ENCODE measurements around the gene LRMDA. TPM values are rescaled to one million over a fixed set of nuclear protein-coding genes. Genes with fewer than 3 reads are reported as not detected.

LRMDA gene
- total RNA-seq, 1 donor from 2014 or later, result not detected

DNA sequence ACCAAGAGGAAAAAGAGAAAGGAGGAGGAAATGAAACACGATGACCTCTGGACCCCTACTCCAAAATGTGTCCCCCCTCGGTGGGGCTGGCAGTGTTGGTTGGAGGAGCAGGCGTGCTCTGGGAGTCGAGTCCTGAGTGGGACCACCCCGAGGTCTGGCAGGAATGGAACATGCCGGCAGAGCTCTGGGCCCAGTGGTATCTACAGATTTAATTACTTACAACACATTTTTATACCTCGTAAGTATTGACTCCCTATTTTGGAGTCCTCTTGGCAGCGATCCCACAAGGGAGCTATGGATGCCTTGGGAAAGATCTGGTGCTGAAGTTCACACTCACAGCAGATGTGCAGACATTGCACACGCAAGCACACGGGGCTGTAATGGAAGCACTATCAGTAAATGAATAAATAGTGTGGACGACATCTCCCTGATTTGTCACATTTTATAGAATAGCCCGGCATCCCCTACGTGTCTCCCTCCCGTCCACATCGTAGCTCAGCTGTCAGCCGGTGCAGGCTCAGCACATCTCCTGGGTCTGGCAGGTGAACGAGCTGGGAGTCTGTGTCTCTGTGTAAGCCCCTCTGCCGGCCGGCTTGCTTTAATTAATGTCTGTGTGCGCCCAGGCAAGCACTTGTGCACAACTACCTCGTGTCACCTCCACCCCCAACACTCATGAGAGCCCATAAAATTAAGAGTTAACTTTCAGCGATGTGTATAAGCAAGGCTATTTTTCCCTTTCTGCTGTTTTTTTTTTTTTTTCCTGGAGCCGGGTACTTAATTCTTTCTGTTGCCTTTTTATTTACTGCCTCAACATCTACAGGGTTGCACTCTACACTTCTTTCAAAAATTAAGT is 603.2 kb downstream of the LRMDA start:
- no peak for DNase-seq (ENCODE audit: low read depth)

DNA sequence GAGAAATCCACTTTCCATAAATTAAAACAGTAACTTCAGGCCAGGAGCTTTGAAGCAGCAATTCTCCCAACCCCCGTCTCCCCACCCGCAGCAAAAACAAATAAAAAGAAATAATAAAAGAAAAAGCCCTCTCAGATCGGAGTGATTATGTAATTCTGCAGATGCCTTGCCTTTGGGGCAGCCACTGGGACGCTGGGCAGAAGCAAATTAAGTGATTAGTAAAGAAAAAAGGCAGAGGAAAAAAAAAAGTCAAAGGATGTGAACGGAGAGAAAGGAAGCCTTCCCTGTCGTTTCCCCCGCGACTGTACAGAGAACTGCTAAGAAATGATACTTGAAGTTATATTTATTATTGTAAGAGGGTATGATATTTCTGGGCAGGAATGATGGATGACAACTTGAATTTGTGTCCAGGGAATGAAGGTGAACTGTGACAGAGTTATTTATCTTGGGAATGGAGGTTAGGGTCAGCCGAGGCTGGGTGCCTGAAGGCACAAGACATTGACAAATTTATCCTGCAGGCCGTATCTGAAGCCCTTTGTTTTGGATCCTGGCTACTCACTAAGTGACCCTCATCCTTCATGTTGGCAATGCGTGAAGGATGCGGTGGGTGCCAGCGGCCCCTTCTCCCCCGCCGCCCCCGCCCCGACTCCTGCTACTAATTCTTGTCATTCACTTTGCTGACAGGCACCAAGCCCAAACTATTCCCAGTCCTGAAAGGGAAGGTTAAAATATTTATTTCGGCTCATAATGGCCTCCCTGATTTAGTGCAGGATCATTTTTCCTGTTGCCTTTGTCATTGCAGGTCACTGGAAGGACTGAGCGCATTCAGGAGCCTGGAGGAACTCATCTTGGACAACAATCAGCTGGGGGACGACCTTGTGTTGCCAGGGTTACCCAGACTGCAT is 604.0 kb downstream of the LRMDA start:
- no peak for DNase-seq (ENCODE audit: low read depth)

DNA sequence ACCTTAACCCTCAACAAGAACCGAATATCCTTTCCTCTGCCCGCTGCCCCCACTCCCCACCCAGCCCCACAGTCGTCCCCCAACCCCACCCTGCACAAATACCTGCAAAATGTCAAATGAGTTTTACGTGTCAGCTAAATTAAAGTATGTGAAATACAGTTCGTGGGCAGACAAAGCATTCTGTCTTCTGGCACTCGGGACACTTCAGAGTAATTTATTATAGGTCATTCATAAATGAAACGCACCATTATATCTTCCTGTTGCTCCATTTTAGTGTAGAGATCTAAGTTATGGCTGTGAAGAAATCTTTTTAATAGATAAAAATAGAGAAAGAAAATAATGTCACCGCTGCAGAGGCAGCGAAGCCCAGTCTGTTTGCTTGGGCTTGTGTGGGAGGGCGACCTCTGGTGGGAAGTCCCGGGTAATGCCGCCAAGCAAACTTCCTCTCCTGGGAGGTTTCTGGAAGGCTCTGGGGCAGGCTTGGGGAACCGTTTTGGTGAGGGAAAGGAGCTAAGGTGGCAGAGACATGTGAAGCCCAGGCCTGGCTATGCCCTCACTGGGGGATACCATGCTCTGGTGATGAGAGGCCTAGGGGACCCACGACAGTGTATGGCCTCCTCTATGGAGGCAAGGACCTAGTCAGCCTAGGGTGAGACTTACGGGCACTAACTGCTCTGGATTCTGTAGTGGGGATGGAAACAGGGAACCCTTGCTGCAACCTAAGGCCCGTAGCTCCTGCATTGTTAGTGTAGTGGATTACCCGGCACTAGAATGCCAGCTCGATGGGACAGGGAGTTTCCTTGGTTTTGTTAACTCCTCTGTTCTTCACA is 604.9 kb downstream of the LRMDA start:
- DNase-seq (ENCODE audit: low read depth), result peak; percentile 66

DNA sequence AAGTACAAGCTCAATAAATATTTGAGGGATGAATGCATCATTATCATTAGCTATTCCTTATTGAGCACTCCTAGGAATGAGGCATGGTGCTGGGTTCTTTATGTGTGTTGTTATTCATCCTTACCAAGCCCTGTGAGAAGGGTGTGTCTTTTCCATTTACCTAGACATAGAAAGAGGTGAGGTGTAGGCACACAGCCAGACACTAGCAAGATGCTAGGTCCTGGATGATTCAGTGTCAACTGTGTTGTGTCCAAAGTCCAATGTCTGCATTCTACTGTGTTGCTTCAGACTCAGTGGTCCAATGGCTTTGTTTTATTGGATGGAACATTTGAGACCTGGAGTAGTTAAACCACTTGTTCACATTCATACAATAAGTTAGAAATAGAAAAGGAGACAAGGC is 605.5 kb downstream of the LRMDA start:
- DNase-seq (ENCODE audit: low read depth), result no peak

DNA sequence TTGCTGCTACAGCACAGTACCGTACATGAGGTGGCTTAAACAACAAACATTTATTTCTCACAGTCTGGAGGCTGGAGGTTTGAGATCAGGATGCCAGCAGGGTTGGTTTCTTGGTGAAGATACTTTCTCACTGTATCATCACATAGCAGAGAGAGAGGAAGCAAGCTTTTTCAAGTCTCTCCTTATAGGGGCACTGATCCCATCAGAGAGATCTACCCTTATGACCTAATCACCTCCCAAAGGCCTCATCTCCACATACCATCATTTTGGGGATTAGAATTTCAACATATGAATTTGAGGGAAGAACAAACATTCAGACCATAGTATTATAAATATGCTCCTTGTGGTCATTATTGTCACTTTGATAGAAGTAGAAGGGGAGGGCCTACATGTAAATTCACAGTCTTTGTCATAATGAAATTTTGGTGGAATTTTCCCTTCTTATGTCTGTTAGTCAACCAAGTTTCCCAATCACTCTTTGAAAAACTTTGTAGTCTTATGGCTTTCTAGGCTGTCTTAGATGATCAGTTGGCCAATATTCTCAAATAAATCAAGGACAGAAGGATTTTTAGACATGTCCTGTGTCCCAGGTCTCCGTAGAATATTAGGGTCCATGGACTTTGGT is 606.2 kb downstream of the LRMDA start:
- DNase-seq (ENCODE audit: low read depth), result no peak

DNA sequence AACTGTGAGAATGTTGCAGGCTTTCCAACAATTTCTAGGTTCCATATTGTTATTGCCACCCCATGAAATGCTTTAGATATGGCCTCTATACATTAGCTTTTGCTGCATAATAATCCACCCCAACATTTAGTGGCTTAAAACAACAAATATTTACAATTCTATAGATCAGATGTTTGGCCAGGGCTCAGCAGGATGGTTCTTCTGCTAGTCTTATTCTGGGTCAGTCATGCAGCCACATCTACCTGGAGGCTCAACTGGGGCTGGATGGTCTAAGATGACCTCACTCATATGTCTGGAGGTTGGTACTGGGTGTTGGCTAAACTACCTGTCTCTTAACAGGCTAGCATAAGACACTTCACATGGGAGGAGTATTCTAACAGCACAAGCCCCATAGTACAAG is 607.3 kb downstream of the LRMDA start:
- no peak for DNase-seq (ENCODE audit: low read depth)

DNA sequence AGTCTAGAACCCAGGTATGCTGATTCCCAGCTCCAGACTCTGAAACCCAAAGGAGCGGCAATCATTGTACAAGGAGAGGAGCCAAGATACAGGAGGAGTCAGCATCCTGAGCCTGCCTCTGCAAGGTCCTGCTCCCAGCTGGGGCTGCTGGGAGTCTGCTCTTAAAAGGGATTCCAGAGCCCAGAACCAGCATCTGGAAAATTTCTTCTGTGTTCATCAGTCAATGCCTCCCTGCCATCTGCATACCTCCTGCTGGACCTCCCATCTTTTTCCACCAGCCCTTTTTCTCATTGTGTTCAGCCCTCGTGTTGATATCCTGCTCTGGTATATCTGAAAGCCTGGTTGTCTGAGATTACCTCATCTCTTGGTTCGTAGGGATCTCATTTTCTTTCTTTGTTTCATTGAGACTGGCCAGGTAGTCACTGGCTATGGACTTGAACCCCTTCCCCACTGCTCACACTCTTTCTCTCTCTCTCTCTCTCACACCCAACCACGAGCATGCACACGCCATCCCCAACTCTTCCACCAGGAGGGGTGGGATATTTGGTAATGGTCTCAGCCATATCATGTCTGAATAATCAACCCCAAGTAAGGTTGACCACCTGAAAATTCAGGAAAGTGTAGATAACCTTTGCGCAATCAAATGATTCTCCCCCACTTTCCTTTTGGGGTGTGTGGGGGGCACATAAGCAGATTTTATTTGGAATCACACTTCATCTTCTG is 608.8 kb downstream of the LRMDA start:
- DNase-seq (ENCODE audit: low read depth), result no peak

DNA sequence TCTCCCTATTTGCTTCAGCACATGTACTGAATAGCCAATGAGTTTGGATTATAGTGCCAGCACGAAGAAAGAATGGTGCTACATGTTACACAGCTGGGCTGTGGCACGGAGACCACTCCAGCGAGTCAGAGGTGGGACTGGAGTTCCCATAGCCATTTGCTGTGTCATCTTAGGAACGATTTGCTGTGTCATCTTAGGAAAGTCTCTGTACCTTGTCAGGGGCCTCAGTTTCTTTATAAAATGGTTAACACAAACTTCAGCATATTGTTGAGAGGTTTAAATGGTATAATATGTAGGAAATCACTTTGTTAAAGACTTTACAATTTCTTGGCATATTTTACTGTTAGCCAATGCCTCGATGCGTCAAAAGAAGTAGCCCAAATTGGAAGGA is 609.4 kb downstream of the LRMDA start:
- DNase-seq (ENCODE audit: low read depth), result no peak

DNA sequence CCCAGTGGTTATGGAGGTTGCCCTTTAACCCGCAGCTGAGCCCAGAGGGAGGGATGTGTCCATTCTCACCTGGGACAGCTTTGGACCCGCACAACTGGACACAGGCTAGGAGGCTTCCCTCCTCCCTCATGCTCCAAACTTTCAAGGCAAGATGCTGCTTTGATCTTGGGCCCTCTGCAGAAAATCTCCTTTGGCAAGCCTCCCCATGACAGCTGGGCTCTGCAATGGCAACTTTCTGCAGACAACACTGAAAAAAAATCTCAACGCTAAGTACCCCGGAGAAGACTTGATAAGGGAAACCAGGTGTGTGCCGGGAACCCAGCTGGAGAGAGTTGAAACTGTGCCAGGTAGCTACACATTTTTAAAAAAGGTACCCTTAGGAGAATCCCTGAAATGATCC is 610.1 kb downstream of the LRMDA start:
- DNase-seq (ENCODE audit: low read depth), result peak; percentile 10

DNA sequence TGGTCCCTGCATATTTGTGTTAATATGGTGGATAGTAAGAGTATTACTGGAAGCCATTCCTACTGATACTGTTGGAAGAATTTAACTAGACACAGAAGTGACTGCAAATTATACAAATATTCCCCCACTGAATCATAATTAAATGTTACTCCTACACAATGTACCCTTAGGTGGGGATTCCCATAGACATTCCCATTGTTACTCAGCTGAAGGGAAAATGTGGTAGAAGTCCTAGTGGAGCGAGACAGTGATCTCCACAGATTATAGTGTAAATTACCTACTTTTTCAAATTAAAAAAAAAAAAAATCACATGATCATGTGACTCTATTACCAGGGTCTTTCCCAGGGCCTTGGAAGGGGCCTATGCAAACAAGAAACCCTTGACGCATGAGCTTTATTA is 611.8 kb downstream of the LRMDA start:
- no peak for DNase-seq (ENCODE audit: low read depth)

DNA sequence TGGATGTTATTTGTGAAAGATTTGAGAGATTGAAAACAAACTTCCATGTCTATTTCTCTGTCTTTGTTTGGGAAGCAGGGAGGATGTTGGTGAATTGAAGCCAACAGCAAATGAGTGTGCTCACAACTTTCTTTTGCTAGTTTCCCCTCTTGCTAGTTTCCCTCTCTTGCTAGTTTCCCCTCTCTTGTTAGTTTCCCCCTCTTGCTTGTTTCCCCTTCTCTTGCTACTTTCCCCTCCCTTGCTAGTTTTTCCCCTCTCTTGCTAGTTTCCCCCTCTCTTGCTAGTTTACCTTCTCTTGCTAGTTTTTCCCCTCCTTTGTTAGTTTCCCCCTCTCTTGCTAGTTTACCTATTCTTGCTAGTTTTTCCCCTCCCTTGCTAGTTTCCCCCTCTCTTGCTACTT is 613.3 kb downstream of the LRMDA start:
- no peak for DNase-seq (ENCODE audit: low read depth)

DNA sequence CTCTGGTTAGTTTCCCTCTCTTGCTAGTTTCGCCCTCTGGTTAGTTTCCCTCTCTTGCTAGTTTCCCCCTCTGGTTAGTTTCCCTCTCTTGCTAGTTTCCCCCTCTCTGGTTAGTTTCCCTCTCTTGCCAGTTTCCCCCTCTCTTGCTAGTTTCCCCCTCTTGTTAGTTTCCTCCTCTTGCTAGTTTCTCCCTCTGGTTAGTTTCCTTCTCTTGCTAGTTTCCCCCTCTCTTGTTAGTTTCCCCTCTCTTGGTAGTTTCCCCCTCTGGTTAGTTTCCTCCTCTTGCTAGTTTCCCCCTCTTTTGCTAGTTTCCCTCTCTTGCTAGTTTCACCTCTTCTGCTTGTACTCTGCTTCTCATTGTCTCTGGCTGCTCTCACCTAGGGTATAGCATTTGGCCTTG is 613.8 kb downstream of the LRMDA start:
- DNase-seq (ENCODE audit: low read depth), result no peak

DNA sequence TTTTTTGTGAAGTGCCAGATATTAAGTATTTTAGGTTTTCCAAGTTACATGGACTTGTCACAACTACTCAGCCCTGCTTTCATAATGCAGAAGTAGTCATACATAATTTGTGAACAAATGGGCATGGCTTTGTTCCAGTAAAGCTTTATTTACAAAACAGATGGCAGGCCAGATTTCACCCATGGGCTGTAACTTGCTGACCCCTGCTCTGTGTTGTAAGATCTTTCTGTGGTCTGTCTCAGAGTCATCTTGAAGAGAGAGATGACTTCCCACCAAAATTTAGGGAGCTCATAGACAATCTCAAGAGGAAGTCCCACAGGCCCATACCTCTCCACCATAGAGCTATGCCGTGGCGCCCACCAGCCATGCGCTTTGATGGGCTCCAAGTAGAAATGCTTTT is 616.1 kb downstream of the LRMDA start:
- no peak for DNase-seq (ENCODE audit: low read depth)

DNA sequence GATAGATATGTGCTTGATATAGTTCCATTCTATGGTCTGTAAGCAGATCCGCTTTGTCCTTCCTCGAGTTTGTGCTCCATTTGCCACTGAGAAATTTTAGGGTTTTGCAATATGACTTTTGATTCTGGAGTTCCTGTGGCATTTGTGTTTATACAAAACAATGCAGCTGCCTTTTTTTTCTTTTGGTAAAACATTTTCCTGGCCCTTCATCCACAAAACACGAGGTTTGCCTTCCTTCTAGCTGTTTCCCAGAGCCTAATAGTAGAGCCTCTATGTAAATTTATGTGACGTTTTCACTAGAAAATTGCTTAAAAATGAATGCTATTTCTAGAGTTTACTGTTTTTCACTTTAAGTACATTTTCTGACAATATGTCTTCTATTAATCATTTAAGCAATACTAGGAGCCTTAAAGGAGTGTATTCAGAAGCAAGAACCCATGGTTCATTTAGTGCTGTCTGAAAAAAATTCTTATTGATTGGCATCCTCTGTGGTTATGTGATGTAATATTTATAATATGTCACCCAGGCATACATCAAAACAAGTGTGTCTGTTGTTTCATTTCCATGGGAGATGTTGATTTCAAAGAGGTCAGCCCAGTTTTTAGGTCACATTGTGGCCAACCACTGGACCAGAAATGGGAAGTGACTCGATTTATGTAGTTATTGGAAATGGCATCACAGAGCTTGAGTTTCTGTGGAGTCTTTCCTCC is 618.3 kb downstream of the LRMDA start:
- no peak for DNase-seq (ENCODE audit: low read depth)

DNA sequence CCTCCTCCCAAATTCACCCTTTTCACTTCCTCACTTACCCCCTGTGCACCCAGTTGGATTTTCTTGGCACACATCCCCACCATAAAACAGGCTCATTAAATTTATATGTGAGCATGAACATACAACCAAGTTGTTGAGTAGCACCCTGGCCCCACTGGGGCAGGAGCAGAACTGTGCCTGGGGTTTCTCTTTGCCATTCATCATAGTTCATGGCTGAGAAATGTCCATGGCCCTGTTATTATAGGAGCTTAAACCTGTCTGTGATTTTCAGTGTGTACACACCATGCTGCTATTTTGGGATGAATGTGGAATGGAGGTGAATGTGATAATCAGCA is 618.8 kb downstream of the LRMDA start:
- no peak for DNase-seq (ENCODE audit: low read depth)

DNA sequence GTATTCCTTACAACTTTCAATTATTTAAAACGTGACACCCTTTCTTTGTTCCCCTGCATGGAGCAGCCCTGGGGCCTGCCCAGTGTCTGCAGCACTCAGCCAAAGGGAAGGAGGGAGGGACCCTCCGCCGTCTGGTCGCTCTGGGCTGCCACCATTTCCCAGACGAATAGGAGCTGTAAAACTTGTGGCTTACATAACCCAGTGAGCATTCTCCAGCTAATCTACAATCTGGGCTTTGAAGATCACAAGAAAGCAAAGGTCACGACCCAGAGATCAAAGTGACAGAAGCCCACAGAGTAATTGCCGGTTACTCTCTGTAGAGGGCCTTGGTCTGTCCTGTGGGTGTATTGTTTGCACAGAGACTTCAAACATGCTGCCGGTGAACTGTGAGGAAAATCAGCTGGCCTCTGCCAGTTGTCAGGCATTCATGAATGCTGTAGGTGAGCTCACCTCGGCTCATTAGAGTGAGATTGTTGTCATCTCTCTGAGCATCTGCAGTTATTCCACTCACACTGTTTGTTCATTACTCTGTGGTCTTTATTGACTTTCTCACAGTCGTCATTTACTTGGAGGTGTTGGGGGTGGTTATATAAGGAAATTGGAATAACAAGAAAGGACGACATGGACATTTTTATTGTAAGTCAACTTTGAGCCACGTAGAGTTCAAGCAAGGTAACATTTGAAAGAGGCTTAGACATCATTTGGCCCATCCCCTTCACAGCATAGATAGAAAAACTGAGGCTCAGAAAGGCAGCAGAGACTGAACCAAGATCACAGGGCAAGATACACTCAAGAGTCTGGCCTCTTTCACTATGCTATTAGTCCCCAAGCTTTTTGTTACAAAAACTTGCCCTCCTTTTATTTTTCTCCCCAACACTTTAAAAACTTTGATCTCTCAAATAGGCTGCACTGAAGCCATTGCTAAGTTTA is 619.8 kb downstream of the LRMDA start:
- no peak for DNase-seq (ENCODE audit: low read depth)

DNA sequence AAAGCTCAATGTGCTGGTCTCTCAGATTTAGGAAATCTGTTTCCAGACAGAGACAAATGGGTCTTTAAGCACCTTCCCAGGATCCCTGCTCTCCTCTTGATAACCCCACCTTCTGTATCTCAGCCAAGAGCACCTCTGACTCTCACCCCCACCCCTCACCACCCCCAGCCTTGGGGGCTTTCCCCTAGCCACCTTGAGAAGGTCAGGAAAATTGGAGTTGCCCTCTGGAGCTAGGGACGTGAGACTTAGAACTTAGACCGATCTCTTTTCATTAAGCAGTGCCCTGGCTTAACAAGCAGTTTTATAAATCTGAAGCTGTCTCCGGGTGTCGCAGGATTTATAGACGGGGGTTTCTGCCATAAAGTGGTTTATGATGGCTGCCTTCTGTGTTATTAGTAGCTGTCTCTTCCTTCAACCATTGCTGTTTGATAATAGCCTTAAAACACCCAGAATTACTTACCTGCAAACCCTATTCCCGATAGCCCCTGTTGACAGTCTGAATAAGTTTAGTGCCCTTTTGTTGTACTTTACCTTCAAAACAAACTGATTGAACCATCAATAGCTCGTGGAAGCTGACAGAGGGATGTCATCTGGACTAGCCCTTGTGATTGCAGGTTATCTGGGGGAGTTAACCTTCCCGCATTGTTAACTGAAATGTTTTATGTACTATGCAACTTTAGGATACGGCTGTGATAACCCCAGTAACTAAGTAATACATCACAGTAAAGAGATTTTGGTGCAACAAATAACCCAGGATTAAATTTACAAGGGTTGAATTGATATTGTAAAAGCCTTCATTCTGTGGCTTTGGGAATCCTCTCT is 621.5 kb downstream of the LRMDA start:
- no peak for DNase-seq (ENCODE audit: low read depth)

DNA sequence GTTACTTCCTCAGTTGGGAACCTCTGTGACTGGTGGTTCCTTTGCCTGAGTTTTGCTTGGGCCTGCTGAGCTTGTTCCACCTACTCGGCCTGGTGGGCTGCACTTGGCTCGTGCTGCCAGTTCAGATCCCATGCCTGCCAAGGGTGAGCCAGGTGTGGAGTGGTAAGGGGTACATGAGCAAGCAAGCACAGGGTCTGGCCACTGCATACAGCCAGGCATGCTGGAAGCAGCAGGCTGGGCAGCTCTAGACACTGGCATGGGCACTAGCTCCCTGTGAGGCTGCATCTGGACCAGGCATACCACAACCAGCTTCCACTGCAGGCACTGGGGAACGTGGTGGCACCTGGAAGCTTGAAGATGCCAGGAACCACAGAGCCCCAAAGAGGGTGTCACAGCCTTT is 624.0 kb downstream of the LRMDA start:
- no peak for DNase-seq (ENCODE audit: low read depth)
